ENCODE measurements around the gene TMCO4. TPM values are rescaled to one million over a fixed set of nuclear protein-coding genes. Genes with fewer than 3 reads are reported as not detected.

Gene TMCO4
- total and polyA plus RNA-seq, 8 donors, result 12.6 to 25.1 (median 17.3) TPM

- Histone ChIP-seq H3K4me3 (no peak overlapping the region), H3K4me1 (peaks cover 4 to 11% (median 4%) of the 10 kb centered on the region in 3 donors), H3K27ac (no peak overlapping the region), H3K9me3 (no peaks in the 10 kb centered on the region), H3K36me3 (no peaks in the 10 kb centered on the region), H3K27me3 (no peaks in the 10 kb centered on the region)
- FAIRE-seq (no peak), ATAC-seq (peak in 3 of 4 donors; percentile 8 to 13 (median 13)), DNase-seq (peak in 2 of 6 donors; percentile 51 to 56)
- intact Hi-C loops (cut with DNase I), result no loop called here
- no peak for TF ChIP-seq CTCF (IDR thresholded peaks at IDR 0.05)
- WGBS, 2 donors, result 48% methylated on average over 13 of the region's 13 CpGs
Measured at GRCh38 chr1:19809044-19809750, 9.5 kb upstream of the TMCO4 start.

GRCh38 chr1:19808351-19808750, 8.6 kb upstream of the TMCO4 start:
- ATAC-seq (no peak), FAIRE-seq (no peak), DNase-seq (no peak)
- intact Hi-C loops (cut with DNase I), result no loop called here
- Histone ChIP-seq H3K4me3 (no peak overlapping the region), H3K36me3 (no peaks in the 10 kb centered on the region), H3K27ac (no peak overlapping the region), H3K4me1 (peaks cover 4 to 11% (median 4%) of the 10 kb centered on the region in 3 donors), H3K9me3 (no peaks in the 10 kb centered on the region), H3K27me3 (no peaks in the 10 kb centered on the region)
- 81 to 82% methylated on average over 7 of the region's 7 CpGs for WGBS, 2 donors
- TF ChIP-seq CTCF (IDR thresholded peaks at IDR 0.05), result no peak

GRCh38 chr1:19804831-19805251, 5.1 kb upstream of the TMCO4 start:
- DNase-seq, result no peak
- ATAC-seq, result no peak
- 70 to 76% methylated on average over 6 of the region's 6 CpGs for WGBS, 2 donors
- FAIRE-seq, result no peak
- peaks cover under 1 to 5% (median 4%) of the 10 kb centered on the region in 3 donors for H3K4me1 ChIP-seq
- intact Hi-C loops (cut with DNase I), result no loop called here
- no peaks in the 10 kb centered on the region for H3K27me3 ChIP-seq
- H3K36me3 ChIP-seq, result no peaks in the 10 kb centered on the region
- H3K9me3 ChIP-seq, result no peaks in the 10 kb centered on the region
- no peak overlapping the region for H3K4me3 ChIP-seq
- H3K27ac ChIP-seq, result no peak overlapping the region
- no peak for TF ChIP-seq CTCF (IDR thresholded peaks at IDR 0.05)

- ATAC-seq (no peak), DNase-seq (no peak), FAIRE-seq (no peak)
- Histone ChIP-seq H3K4me1 (peaks cover 4 to 6% (median 6%) of the 10 kb centered on the region in 3 donors), H3K4me3 (no peak overlapping the region), H3K27ac (no peak overlapping the region), H3K9me3 (no peaks in the 10 kb centered on the region), H3K36me3 (no peaks in the 10 kb centered on the region), H3K27me3 (no peaks in the 10 kb centered on the region)
- intact Hi-C loops (cut with DNase I), result no loop called here
- no peak for TF ChIP-seq CTCF (IDR thresholded peaks at IDR 0.05)
- WGBS, 2 donors, result 84 to 86% methylated on average over 7 of the region's 7 CpGs
Measured at GRCh38 chr1:19802269-19802668, 2.6 kb upstream of the TMCO4 start.
